Measurements from ENCODE around the gene DNM3.

The DNM3 gene

GRCh38 chr1:171981303-171981702 lies 140.0 kb downstream of the DNM3 start:
- Histone ChIP-seq H3K36me3 (ENCODE audit: control insufficient read depth in 2 of 2, insufficient read depth in 1 of 2, low read length in 2 of 2) (no peaks in the 10 kb centered on the region), H3K4me1 (ENCODE audit: control insufficient read depth, insufficient read depth, low read length) (no peaks in the 10 kb centered on the region), H3K9me3 (ENCODE audit: control insufficient read depth, insufficient read depth, low read depth, low read length) (no peaks in the 10 kb centered on the region), H3K4me3 (ENCODE audit: low read depth, low read length) (no peak overlapping the region), H3K27ac (ENCODE audit: extremely low read depth, low read depth, low read length) (no peak overlapping the region)
- no peak for TF ChIP-seq ZNF214 (tag by site-specific recombination; IDR thresholded peaks at IDR 0.05; ENCODE audit: borderline replicate concordance)
- no peak for TF ChIP-seq TSHZ1 (tag by site-specific recombination; IDR thresholded peaks at IDR 0.05; ENCODE audit: borderline replicate concordance)
- TF ChIP-seq ZNF776 (tag by site-specific recombination; IDR thresholded peaks at IDR 0.05; ENCODE audit: borderline replicate concordance), result no peak
- no peak for TF ChIP-seq ZNF692 (tag by site-specific recombination; IDR thresholded peaks at IDR 0.05)
- no peak for TF ChIP-seq ZNF585B (tag by site-specific recombination; IDR thresholded peaks at IDR 0.05)
- TF ChIP-seq ZNF529 (tag by site-specific recombination; IDR thresholded peaks at IDR 0.05; ENCODE audit: insufficient replicate concordance), result no peak
- TF ChIP-seq ZFP37 (tag by site-specific recombination; IDR thresholded peaks at IDR 0.05), result no peak
- no peak for TF ChIP-seq RBAK (tag by site-specific recombination; IDR thresholded peaks at IDR 0.05)
- TF ChIP-seq ZNF548 (tag by site-specific recombination; IDR thresholded peaks at IDR 0.05), result no peak
- no peak for TF ChIP-seq GLI4 (tag by site-specific recombination; IDR thresholded peaks at IDR 0.05)
- no peak for TF ChIP-seq ZNF488 (tag by site-specific recombination; IDR thresholded peaks at IDR 0.05)
- POLR2A ChIA-PET, result no interaction called here
- CTCF ChIA-PET, result interaction anchor here (0.6 to 14.1 kb wide), 4 partner anchors 140 to 336 kb away, joined by 3 to 378 read pairs (median 32); partner anchors contain the start of gene DNM3

GRCh38 chr1:171983584-171983983 lies 142.3 kb downstream of the DNM3 start:
- Histone ChIP-seq H3K4me3 (ENCODE audit: low read depth, low read length) (no peak overlapping the region), H3K9me3 (ENCODE audit: control insufficient read depth, insufficient read depth, low read depth, low read length) (no peaks in the 10 kb centered on the region), H3K27ac (ENCODE audit: extremely low read depth, low read depth, low read length) (no peak overlapping the region), H3K36me3 (ENCODE audit: control insufficient read depth in 2 of 2, insufficient read depth in 1 of 2, low read length in 2 of 2) (no peaks in the 10 kb centered on the region), H3K4me1 (ENCODE audit: control insufficient read depth, insufficient read depth, low read length) (no peaks in the 10 kb centered on the region)
- no peak for TF ChIP-seq ZNF157 (tag by site-specific recombination; IDR thresholded peaks at IDR 0.05)
- peak; percentile 66 for TF ChIP-seq ZNF654 (tag by site-specific recombination; IDR thresholded peaks at IDR 0.05; ENCODE audit: low read depth)
- POLR2A ChIA-PET, result interaction anchor here (1.1 kb wide), 1 partner anchor 183 kb away, joined by 3 read pairs; no protein-coding TSS in a partner anchor
- CTCF ChIA-PET, result interaction anchor here (0.7 to 14.1 kb wide), 12 partner anchors 9 to 1184 kb away, joined by 3 to 378 read pairs (median 7); no protein-coding TSS in a partner anchor

- Histone ChIP-seq H3K27ac (ENCODE audit: extremely low read depth, low read depth, low read length) (no peak overlapping the region), H3K4me1 (ENCODE audit: control insufficient read depth, insufficient read depth, low read length) (no peaks in the 10 kb centered on the region), H3K9me3 (ENCODE audit: control insufficient read depth, insufficient read depth, low read depth, low read length) (no peaks in the 10 kb centered on the region), H3K36me3 (ENCODE audit: control insufficient read depth in 2 of 2, insufficient read depth in 1 of 2, low read length in 2 of 2) (no peaks in the 10 kb centered on the region), H3K4me3 (ENCODE audit: low read depth, low read length) (no peak overlapping the region)
- CTCF ChIA-PET, result interaction anchor here (0.5 to 14.1 kb wide), 21 partner anchors 9 to 558 kb away, joined by 3 to 378 read pairs (median 4); no protein-coding TSS in a partner anchor
- POLR2A ChIA-PET, result interaction anchor here (1.1 to 1.4 kb wide), 2 partner anchors 143 to 183 kb away, joined by 3 to 4 read pairs; partner anchors contain the start of gene DNM3
- TF ChIP-seq ZNF501 (tag by site-specific recombination; IDR thresholded peaks at IDR 0.05), result no peak
- no peak for TF ChIP-seq SETDB1 (IDR thresholded peaks at IDR 0.05; ENCODE audit: insufficient read length, low read length)
- no peak for TF ChIP-seq ZBTB7A (tag by site-specific recombination; IDR thresholded peaks at IDR 0.05; ENCODE audit: low read depth)
- no peak for TF ChIP-seq ZNF211 (tag by site-specific recombination; IDR thresholded peaks at IDR 0.05; ENCODE audit: low read depth)
- no peak for TF ChIP-seq ZNF777 (tag by site-specific recombination; IDR thresholded peaks at IDR 0.05; ENCODE audit: borderline replicate concordance)
- no peak for TF ChIP-seq WT1 (tag by site-specific recombination; IDR thresholded peaks at IDR 0.05)
- no peak for TF ChIP-seq ZNF416 (tag by site-specific recombination; IDR thresholded peaks at IDR 0.05)
- TF ChIP-seq ZNF76 (tag by site-specific recombination; IDR thresholded peaks at IDR 0.05; ENCODE audit: borderline replicate concordance, low read depth), result no peak
- TF ChIP-seq ZNF10 (tag by site-specific recombination; IDR thresholded peaks at IDR 0.05), result no peak
- TF ChIP-seq HOXD13 (CRISPR knock-in tag; IDR thresholded peaks at IDR 0.05; ENCODE audit: borderline replicate concordance), result no peak
- TF ChIP-seq ZNF529 (tag by site-specific recombination; IDR thresholded peaks at IDR 0.05; ENCODE audit: insufficient replicate concordance), result no peak
- no peak for TF ChIP-seq ZNF121 (tag by site-specific recombination; IDR thresholded peaks at IDR 0.05)
- TF ChIP-seq ZNF645 (tag by site-specific recombination; IDR thresholded peaks at IDR 0.05), result no peak
- TF ChIP-seq OVOL3 (tag by site-specific recombination; IDR thresholded peaks at IDR 0.05), result no peak
Measured at GRCh38 chr1:171984262-171984661, 143.0 kb downstream of the DNM3 start.
